Erythroblast (primary cell): ENCODE results near the gene ZC3H13.

ENCODE experiments used
- GATA1 ChIP-seq: IDR thresholded peaks from 2 replicates; pipeline ENCODE4 v1.6.1; 2011; ENCODE audit warnings: low read depth, mild to moderate bottlenecking, control low read depth, low read length, moderate library complexity
- POLR2A ChIP-seq: IDR thresholded peaks from 2 replicates; pipeline ENCODE4 v1.6.1; 2011; ENCODE audit warnings: mild to moderate bottlenecking, low read length

GRCh38 chr13:46012404-46012803 is 40.1 kb downstream of the ZC3H13 start:
- TF ChIP-seq POLR2A, result no peak
- no peak for TF ChIP-seq GATA1
